ENCODE data around the gene FGF7.
A peak's percentile ranks its signal among the peaks of the same experiment; 100 is the strongest.
"Not testable (repeated sequence)": the region's sequence is repeated elsewhere in the genome, so short reads cannot be mapped to it uniquely, and the experiment has no call there.

FGF7 gene

GRCh38 chr15:49423021-49423420 is at the start of gene FGF7:
Gene FGF7 (plus strand): TSS chr15:49423242. CDS start chr15:49424298, 1,056 bp downstream.
- H3K9me3 ChIP-seq (ENCODE audit: severe bottlenecking): no peaks in the 10 kb centered on the region
- no peak for TF ChIP-seq CTCF (IDR thresholded peaks at IDR 0.05; ENCODE audit: low read depth, low read length)
- H3K27ac ChIP-seq: no peak within 1 kb of the TSS
- H3K36me3 ChIP-seq: no peaks in the 10 kb centered on the region
- no peak for DNase-seq
- H3K27me3 ChIP-seq (ENCODE audit: insufficient read depth, low read depth, severe bottlenecking): no peaks in the 10 kb centered on the region
- no peak within 1 kb of the TSS for H3K4me3 ChIP-seq (ENCODE audit: low read depth, low read length)

GRCh38 chr15:49379996-49380395 is 43.0 kb upstream of the FGF7 start:
- Histone ChIP-seq H3K9me3 (ENCODE audit: severe bottlenecking) (no peaks in the 10 kb centered on the region), H3K27me3 (ENCODE audit: insufficient read depth, low read depth, severe bottlenecking) (no peaks in the 10 kb centered on the region), H3K36me3 (no peaks in the 10 kb centered on the region), H3K27ac (no peak overlapping the region), H3K4me3 (ENCODE audit: low read depth, low read length) (no peak overlapping the region)
- TF ChIP-seq CTCF (IDR thresholded peaks at IDR 0.05; ENCODE audit: low read depth, low read length): no peak
- DNase-seq: no peak

GRCh38 chr15:49380912-49381311 is 42.1 kb upstream of the FGF7 start:
- Histone ChIP-seq H3K27ac (no peak overlapping the region), H3K4me3 (ENCODE audit: low read depth, low read length) (no peak overlapping the region), H3K27me3 (ENCODE audit: insufficient read depth, low read depth, severe bottlenecking) (no peaks in the 10 kb centered on the region), H3K9me3 (ENCODE audit: severe bottlenecking) (no peaks in the 10 kb centered on the region), H3K36me3 (no peaks in the 10 kb centered on the region)
- peak; percentile 8 for DNase-seq
- no peak for TF ChIP-seq CTCF (IDR thresholded peaks at IDR 0.05; ENCODE audit: low read depth, low read length)

- TF ChIP-seq CTCF (IDR thresholded peaks at IDR 0.05; ENCODE audit: low read depth, low read length): no peak
- Histone ChIP-seq H3K27me3 (ENCODE audit: insufficient read depth, low read depth, severe bottlenecking) (no peaks in the 10 kb centered on the region), H3K4me3 (ENCODE audit: low read depth, low read length) (no peak overlapping the region), H3K36me3 (no peaks in the 10 kb centered on the region), H3K27ac (no peak overlapping the region), H3K9me3 (ENCODE audit: severe bottlenecking) (no peaks in the 10 kb centered on the region)
- DNase-seq: no peak
These were observed 40.6 kb upstream of the FGF7 start for GRCh38 chr15:49382394-49382793.

GRCh38 chr15:49383266-49383665 is 39.8 kb upstream of the FGF7 start:
- Histone ChIP-seq H3K4me3 (ENCODE audit: low read depth, low read length) (no peak overlapping the region), H3K27ac (no peak overlapping the region), H3K9me3 (ENCODE audit: severe bottlenecking) (no peaks in the 10 kb centered on the region), H3K27me3 (ENCODE audit: insufficient read depth, low read depth, severe bottlenecking) (no peaks in the 10 kb centered on the region), H3K36me3 (no peaks in the 10 kb centered on the region)
- no peak for TF ChIP-seq CTCF (IDR thresholded peaks at IDR 0.05; ENCODE audit: low read depth, low read length)
- no peak for DNase-seq

- Histone ChIP-seq H3K27ac (no peak overlapping the region), H3K27me3 (ENCODE audit: insufficient read depth, low read depth, severe bottlenecking) (no peaks in the 10 kb centered on the region)
- no peak for DNase-seq
These were observed 35.6 kb upstream of the FGF7 start for GRCh38 chr15:49387471-49387870.

GRCh38 chr15:49402515-49403296 is 20.3 kb upstream of the FGF7 start:
- not testable (repeated sequence) for H3K27me3 ChIP-seq (ENCODE audit: insufficient read depth, low read depth, severe bottlenecking); DNase-seq; H3K27ac ChIP-seq; H3K36me3 ChIP-seq; H3K9me3 ChIP-seq (ENCODE audit: severe bottlenecking); H3K4me3 ChIP-seq (ENCODE audit: low read depth, low read length)

More at GRCh38 chr15:49387471-49387870, 35.6 kb upstream of the FGF7 start:
- H3K4me3 ChIP-seq (ENCODE audit: low read depth, low read length): no peak overlapping the region
- H3K36me3 ChIP-seq: no peaks in the 10 kb centered on the region
- H3K9me3 ChIP-seq (ENCODE audit: severe bottlenecking): no peaks in the 10 kb centered on the region
- no peak for TF ChIP-seq CTCF (IDR thresholded peaks at IDR 0.05; ENCODE audit: low read depth, low read length)
